ENCODE results near the gene PRDM11.
"Not testable (repeated sequence)": the region's sequence is repeated elsewhere in the genome, so short reads cannot be mapped to it uniquely, and the experiment has no call there.

Gene PRDM11

GRCh38 chr11:45146072-45147016 lies at the start of gene PRDM11:
Gene PRDM11 (plus strand): TSS chr11:45146639. CDS start chr11:45181767, 35,128 bp downstream.
- DNase-seq, result peak; percentile 58 to 66

DNA sequence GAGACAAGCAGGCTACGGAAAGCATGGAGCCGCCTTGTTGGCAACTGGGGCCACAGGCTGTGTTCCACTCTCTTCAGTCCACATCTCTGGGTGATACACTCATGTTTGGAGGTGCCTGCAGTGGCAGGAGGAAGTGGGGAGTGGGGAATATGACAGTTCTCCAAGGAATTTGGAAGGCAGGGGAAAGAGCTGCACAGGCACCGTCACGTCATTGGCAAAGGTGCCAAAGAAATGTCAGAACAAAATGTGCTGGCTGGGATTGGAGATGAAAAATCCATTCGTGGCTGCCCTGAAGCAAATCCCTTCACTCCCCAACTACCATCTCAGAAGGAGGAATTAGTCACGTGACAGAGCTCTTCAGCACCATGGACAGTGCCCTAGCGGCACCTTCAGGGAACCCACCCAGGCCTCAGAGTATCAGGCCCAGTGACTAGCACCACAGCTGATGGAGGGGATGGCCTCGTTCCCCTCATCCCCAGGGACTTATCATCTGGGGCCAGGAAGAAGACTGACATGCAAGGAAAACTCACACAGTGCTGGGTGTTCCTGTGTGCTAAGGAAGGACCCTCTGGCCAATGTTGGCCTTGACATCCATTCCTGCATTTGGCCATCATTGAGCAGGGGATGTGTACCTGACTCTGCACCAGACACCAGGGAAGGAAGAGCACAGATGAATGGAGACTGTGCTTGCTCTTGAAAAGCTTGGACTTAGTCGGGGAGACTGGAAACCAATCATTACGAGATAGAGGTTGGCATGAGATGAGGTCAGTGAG lies 48.5 kb upstream of the PRDM11 start:
- DNase-seq, result peak; percentile 42 to 54

DNA sequence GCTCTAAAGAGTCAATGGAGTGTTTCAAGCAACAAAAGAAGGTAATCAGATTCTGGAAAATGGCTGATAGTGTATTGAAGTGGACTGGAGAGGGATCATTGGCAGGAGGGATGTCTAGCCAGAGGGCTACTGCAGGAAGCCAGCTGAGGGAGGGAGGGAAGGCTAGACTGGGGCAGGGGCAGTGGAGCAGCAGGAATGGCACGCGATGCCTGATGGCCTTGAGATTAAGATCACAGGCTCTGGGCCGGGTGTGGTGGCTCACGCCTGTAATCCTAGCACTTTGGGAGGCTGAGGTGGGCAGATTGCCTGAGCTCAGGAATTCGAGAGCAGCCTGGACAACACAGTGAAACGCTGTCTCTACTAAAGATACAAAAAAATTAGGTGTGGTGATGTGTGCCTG lies 47.5 kb upstream of the PRDM11 start:
- no peak for DNase-seq

- no peak for DNase-seq
These were observed 46.1 kb upstream of the PRDM11 start for GRCh38 chr11:45100339-45100738.

GRCh38 chr11:45102361-45102809 lies 44.1 kb upstream of the PRDM11 start:
- DNase-seq, result no peak

DNA sequence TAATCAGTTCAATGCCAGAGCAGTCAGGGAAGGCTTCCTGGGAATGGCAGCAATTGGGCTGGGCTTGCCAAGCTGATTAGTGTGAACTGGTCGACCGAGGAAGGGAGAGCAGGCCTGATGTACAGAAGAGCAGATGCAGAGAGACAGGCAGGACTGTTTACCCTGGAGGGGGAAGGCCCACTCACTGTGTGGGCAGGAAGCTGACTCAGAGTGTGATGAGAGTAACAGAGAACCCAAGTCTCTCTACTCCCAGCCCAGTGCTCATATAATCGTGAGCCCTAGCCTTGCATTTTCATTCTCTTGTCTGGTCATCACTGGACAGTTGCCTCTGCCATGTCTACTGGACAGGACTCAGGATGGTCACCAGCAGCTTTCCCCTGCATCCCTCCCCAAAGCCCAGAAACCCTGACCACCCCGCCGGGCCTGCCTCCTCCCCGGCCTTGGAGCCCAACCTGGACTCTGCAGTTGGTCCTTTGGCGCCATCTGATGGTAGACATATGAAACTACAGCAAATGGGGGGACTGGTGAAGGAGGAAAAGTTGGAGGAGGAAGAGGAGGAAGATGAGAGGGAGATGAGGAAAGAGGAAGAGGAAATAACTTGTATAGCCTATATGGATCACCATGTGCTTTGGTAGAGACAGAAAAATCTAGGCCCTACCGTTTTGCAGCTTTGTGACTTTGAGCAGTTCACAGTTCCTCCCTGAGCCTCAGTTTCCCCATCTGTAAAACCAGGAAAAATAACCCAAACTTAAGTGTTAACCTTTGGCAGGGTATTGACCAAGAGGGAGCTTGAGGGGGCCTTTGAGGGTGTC lies 43.4 kb upstream of the PRDM11 start:
- peak; percentile 56 to 70 for DNase-seq

- no peak for DNase-seq
These were observed 42.2 kb upstream of the PRDM11 start for GRCh38 chr11:45104006-45104789.

DNA sequence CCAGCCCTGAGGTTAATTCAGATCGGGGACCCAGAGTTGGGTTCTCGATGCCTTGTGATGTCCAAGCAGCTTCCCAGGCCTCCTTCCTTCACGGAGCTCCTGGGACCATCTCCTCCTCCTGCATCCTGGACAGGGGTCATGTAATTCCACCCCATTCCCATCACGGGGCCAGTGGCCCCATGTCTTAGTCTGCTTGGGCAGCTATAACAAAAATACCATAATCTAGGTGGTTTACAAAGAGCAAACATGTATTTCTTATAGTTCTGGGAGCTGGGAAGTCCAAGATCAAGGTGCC lies 41.7 kb upstream of the PRDM11 start:
- DNase-seq, result no peak

DNA sequence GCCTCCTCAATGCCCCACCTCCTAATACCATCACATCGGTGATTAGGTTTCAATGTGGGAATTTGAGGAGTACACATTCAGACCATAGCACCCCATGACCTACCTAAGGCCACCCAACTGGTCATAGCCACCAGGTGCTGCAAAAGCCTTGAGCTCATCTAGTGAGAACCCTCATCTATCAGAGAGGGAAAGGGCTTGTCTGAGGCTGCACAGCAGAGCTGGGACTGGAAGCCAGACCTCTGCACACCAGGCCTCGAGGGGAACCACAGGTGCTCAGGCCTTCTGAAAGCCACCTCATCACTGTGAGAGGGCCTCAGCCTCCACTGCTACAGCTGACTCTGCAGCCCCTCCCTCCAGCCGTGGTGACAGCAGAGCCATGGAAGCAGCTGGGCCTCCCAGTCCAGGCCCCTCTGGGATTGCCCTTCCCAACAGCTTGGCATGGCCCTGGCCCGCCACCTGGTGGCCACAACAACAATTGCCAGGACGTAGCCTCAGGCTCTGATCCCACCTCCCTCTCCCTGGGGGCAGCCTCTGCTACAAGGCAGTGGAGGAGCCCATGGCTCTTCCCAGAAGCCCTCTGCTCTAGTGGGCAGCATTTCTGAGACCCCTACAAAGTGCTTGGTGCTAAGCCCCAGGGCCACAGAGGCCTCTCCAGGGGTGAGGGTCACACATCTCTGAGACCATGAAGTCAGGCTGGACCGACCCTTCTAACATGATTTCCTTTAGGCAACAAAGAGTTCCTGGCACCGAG lies 41.0 kb upstream of the PRDM11 start:
- DNase-seq, result peak; percentile 60 to 69

- DNase-seq, result no peak
These were observed 40.5 kb upstream of the PRDM11 start for GRCh38 chr11:45105984-45106375.

GRCh38 chr11:45106440-45106839 lies 40.0 kb upstream of the PRDM11 start:
- no peak for DNase-seq

DNA sequence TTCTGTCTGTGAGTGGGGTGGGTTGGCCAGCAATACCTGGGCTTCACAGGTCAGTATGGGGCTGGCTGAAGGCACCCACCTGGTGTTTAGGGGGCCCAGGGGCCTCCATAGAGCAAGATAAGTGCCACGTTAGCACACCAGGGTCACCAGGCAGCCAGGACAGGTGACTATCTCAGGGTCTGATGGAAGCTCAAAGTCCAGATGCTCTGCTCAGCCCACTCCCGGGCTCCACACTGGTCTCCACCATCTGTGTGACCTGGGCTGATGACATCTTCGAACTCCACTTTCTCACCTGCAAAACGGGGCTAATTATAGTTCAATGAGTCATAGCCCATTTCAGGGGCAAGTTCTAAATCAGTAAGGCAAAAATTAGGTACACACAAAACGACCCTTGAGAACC lies 39.4 kb upstream of the PRDM11 start:
- no peak for DNase-seq

DNA sequence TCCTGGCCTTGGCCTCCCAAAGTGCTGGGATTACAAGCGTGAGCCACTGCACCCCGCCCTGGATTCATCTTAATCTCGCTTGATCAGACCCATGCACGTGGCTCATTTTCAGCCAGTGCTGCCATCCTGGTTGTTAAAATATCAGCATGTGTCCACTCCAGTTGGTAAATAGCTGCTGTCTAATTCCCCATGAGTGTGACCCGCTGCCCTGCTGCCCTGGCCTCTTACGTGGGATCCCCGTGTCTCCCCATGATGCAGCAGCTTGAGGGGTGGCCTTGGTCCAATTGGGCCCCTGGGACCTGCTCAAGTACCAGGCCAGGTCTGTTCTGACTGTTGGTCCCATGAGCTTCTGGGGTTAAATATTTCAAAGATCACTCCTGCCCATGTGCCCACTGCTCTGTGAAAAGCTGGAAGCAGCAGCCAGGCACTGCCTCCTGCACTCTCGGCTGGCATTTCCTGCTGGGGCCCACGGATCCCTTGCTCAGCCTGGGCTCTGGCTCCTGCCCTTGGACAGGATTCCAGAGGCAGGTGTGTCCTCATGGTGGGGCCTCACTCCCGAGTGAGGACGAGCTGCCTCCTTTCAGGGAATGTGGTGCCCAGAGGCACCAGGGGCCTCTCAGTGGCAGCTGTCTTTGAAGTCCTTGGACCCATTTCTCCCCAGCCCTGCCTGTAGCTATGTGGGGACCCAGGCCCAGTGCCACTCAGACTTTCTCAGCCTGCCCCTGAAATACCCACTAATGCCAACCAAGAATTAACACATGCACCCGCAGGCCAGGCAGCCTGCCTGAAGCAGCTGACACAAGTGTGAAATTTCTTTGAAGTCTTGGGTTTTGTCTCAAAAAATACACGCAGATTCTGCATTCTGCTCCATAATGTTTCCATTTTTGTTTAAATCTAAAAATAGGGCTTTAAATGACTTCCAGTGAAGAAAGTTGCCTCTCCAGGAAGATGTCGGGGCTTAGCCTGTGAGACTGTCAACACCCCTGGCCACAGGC lies 38.1 kb upstream of the PRDM11 start:
- DNase-seq, result no peak

- DNase-seq, result no peak
These were observed 37.0 kb upstream of the PRDM11 start for GRCh38 chr11:45109400-45109799.

GRCh38 chr11:45110562-45110961 lies 35.9 kb upstream of the PRDM11 start:
- no peak for DNase-seq

DNA sequence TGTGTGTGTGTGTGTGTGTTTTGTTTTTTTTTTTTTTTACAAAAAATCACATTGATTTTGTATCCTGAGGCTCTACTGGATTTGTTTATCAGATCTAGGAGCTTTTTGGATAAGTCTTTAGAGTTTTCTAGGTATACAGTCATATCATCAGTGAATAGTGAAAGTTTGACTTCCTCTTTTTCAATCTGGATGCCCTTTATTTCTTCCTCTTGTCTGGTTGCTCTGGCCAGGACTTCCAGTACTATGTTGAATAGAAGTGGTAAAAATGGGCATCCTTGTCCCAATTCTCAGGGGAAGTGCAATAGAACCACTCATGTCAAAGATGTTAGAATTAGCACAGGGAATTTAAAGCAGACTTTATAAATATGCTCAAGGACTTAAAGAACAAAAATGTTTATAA lies 32.6 kb upstream of the PRDM11 start:
- no peak for DNase-seq

DNA sequence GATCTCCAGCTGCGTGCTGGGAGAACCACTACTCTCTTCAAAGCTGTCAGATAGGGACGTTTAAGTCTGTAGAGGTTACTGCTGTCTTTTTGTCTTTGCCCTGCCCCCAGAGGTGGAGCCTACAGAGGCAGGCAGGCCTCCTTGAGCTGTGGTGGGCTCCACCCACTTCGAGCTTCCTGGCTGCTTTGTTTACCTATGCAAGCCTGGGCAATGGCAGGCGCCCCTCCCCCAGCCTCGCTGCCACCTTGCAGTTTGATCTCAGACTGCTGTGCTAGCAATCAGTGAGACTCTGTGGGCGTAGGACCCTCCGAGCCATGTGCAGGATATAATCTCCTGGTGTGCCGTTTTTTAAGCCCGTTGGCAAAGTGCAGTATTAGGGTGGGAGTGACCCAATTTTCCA lies 18.6 kb upstream of the PRDM11 start:
- DNase-seq, result not testable (repeated sequence)

DNA sequence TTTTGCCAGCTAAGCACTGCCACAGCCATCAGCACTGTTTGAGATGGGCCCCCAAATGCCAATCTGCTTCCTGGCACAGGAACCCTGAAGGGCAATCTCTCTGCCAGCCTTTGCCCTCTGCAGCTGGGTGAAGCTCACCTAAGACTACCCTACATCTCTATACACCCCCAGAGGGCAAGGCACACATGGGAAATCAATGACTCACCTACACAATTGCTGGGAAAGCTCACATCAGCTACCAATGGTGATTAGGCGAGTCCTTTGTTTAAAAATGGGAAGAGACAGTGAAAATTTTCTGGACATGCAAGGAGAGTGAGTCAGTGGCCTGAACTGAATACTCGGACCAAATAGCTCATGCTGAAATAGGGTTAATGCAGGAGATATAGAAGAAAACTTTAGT lies 12.6 kb upstream of the PRDM11 start:
- DNase-seq, result no peak

- DNase-seq, result peak in 1 of 2 experiments; percentile 19
These were observed 5.3 kb upstream of the PRDM11 start for GRCh38 chr11:45141171-45141570.

DNA sequence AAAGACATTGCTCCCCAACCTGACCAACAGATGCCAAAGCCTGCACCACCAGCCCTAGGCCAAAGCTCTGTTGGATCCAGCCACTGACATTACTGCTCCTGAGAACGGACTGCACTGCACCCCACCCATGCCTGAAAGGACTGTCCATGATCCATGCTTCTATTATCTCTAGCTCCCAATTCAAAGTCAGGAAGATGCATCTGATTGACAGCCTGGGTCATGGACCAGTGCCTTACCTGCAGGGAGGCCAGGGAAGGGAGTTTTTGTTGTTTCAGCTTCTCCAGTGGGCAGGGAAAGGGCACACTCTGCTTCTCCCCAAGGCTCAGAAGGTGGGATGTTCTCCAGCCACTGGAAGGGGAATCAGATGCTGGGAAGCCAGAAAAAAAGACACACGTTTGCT lies 4.8 kb upstream of the PRDM11 start:
- DNase-seq, result no peak
